ENCODE data around the gene DNAJA4.

Gene DNAJA4

DNA sequence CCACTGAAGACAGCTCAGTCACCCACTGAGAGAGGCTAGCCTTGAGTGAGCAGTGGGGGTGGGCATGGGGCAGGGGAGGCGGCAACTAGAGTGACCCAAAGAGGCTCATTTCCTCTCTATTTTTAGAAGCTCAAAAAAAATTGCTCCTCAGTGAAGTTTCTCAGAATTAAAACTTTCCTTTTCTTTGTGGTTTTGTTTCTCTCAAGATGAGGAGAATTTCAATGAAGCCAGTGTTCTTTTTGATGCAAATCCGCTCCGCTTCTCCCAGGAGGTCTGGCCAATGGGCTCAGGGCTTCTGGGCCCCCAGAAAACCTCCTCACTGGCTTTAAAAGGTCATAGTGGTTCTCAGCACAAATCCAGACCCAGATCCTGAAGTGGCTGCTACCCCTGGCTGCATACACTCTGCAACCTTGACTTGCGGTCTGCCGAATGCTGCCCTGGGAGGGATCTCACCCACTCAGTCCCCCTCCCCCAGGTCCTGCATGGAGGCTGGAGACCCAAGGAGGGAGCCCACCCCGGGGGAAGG lies 29.8 kb upstream of the DNAJA4 start, which contains the start of gene ACSBG1:
ACSBG1 (minus strand) TSS at position 51 of the 526 bp plus-strand sequence. CDS start 64 bp downstream, outside the sequence.
- no peak within 1 kb of the TSS for H3K4ac ChIP-seq (ENCODE audit: low read length)
- peak within 1 kb of the TSS; percentile 11 for H2BK120ac ChIP-seq (ENCODE audit: low read depth, low read length)
- no peaks in the 10 kb centered on the region for H3K9me3 ChIP-seq (replicated peaks in 1 of 2; ENCODE audit: control insufficient read depth in 2 of 2, insufficient read depth in 1 of 2, low read depth in 1 of 2, low read length in 2 of 2)
- no peak within 1 kb of the TSS for H3K4me3 ChIP-seq (ENCODE audit: low read length in 2 of 2)
- no peaks in the 10 kb centered on the region for H3K79me1 ChIP-seq (ENCODE audit: low read depth, low read length)
- no peak within 1 kb of the TSS for H2BK5ac ChIP-seq (ENCODE audit: low read length)
- H3K23ac ChIP-seq (ENCODE audit: low read depth, low read length, poor library complexity), result no peak within 1 kb of the TSS
- no peak within 1 kb of the TSS for H3K27ac ChIP-seq (replicated peaks; ENCODE audit: low read length)
- H3K14ac ChIP-seq (ENCODE audit: low read length), result no peak within 1 kb of the TSS
- peak within 1 kb of the TSS; percentile 63 for H3K9ac ChIP-seq (ENCODE audit: low read depth, low read length, poor library complexity)
- peak within 1 kb of the TSS; percentile 44 for H3K18ac ChIP-seq (ENCODE audit: low read length)
- no peaks in the 10 kb centered on the region for H3K36me3 ChIP-seq (replicated peaks in 1 of 2; ENCODE audit: control insufficient read depth in 2 of 2, insufficient read depth in 2 of 2, low read length in 2 of 2)
- H3K4me2 ChIP-seq (ENCODE audit: insufficient read depth, low read length, poor library complexity, severe bottlenecking), result no peak within 1 kb of the TSS
- no peak within 1 kb of the TSS for H2BK12ac ChIP-seq (ENCODE audit: low read length)
- H2AK5ac ChIP-seq (ENCODE audit: low read depth, low read length), result peak within 1 kb of the TSS; percentile 46
- H4K8ac ChIP-seq (ENCODE audit: low read depth, low read length), result no peak within 1 kb of the TSS
- H2AFZ ChIP-seq (ENCODE audit: low read length), result peak within 1 kb of the TSS; percentile 74
- no CpG with 5 or more reads among the region's 6 CpGs for WGBS, 2 donors (ENCODE audit: extremely low coverage in 2 of 2, insufficient read length in 2 of 2, insufficient replicate concordance in 1 of 2)
- H4K91ac ChIP-seq (ENCODE audit: low read depth, low read length, poor library complexity), result no peak within 1 kb of the TSS
- no peak for DNase-seq (ENCODE audit: low spot score)
- H3K27me3 ChIP-seq (ENCODE audit: control insufficient read depth in 3 of 3, insufficient read depth in 3 of 3, low read depth in 1 of 3, low read length in 3 of 3), result no peaks in the 10 kb centered on the region
- H3K4me1 ChIP-seq (ENCODE audit: control insufficient read depth in 2 of 2, insufficient read depth in 1 of 2, low read depth in 1 of 2, low read length in 2 of 2), result peaks cover 4 to 13% of the 10 kb centered on the region in 2 donors
- no peak within 1 kb of the TSS for H2BK15ac ChIP-seq (ENCODE audit: low read length)

DNA sequence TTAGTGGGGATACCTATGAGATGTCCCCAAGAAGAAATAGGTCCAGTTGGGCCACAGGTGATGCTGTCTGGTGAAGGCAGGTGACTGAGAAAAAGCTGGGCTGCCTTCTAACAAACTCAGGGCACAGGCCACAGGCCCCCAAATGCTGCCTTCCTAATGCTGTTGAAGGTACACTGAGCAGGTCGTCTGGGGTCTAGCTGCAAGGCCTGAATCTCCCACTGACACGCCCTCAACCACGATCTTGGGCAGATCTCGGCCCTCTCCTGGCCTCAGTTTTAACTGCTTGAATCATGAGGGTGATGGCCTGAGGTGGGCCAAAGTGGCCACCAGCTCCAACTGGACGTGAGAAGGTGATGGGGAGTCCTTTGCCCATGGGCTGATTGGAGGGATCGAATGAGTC lies 27.9 kb upstream of the DNAJA4 start:
- Histone ChIP-seq H3K9ac (ENCODE audit: low read depth, low read length, poor library complexity) (no peak overlapping the region), H3K4ac (ENCODE audit: low read length) (no peak overlapping the region), H4K8ac (ENCODE audit: low read depth, low read length) (no peak overlapping the region), H2BK15ac (ENCODE audit: low read length) (no peak overlapping the region), H3K27me3 (ENCODE audit: control insufficient read depth in 3 of 3, insufficient read depth in 3 of 3, low read depth in 1 of 3, low read length in 3 of 3) (no peaks in the 10 kb centered on the region), H4K91ac (ENCODE audit: low read depth, low read length, poor library complexity) (no peak overlapping the region), H3K23ac (ENCODE audit: low read depth, low read length, poor library complexity) (no peak overlapping the region), H2BK120ac (ENCODE audit: low read depth, low read length) (no peak overlapping the region), H3K36me3 (replicated peaks in 1 of 2; ENCODE audit: control insufficient read depth in 2 of 2, insufficient read depth in 2 of 2, low read length in 2 of 2) (no peaks in the 10 kb centered on the region), H3K4me1 (ENCODE audit: control insufficient read depth in 2 of 2, insufficient read depth in 1 of 2, low read depth in 1 of 2, low read length in 2 of 2) (peaks cover 4 to 13% of the 10 kb centered on the region in 2 donors), H3K9me3 (replicated peaks in 1 of 2; ENCODE audit: control insufficient read depth in 2 of 2, insufficient read depth in 1 of 2, low read depth in 1 of 2, low read length in 2 of 2) (no peaks in the 10 kb centered on the region), H3K4me2 (ENCODE audit: insufficient read depth, low read length, poor library complexity, severe bottlenecking) (no peak overlapping the region), H2BK12ac (ENCODE audit: low read length) (no peak overlapping the region), H3K4me3 (ENCODE audit: low read length in 2 of 2) (no peak overlapping the region), H3K27ac (replicated peaks; ENCODE audit: low read length) (no peak overlapping the region), H3K14ac (ENCODE audit: low read length) (no peak overlapping the region), H2AFZ (ENCODE audit: low read length) (no peak overlapping the region), H2AK5ac (ENCODE audit: low read depth, low read length) (no peak overlapping the region), H3K79me1 (ENCODE audit: low read depth, low read length) (no peaks in the 10 kb centered on the region), H3K18ac (ENCODE audit: low read length) (no peak overlapping the region), H2BK5ac (ENCODE audit: low read length) (no peak overlapping the region)
- no CpG with 5 or more reads among the region's 6 CpGs for whole genome bisulfite sequencing, 2 donors (ENCODE audit: extremely low coverage in 2 of 2, insufficient read length in 2 of 2, insufficient replicate concordance in 1 of 2)
- DNase-seq (ENCODE audit: low spot score), result no peak

DNA sequence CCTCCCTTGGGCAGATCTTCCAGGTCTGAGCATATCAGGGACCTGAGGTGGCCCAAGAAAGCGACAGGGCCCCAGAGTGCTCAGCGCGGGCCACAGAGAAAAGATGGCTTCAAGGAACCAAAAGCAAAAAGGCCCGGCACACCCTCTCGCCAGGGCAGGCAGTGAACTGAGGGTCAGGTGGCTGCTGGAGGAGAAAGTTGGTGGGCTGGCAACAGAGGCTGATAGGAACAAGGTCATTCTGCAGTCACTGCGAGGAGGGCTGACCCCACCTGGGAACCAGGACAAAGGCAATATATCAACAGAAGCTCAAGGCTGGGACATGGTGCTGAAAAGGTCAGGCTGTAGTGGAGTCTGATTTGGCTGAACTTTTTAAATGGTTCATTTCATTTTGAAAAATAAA lies 27.2 kb upstream of the DNAJA4 start:
- Histone ChIP-seq H3K23ac (ENCODE audit: low read depth, low read length, poor library complexity) (no peak overlapping the region), H2AK5ac (ENCODE audit: low read depth, low read length) (no peak overlapping the region), H3K4me1 (ENCODE audit: control insufficient read depth in 2 of 2, insufficient read depth in 1 of 2, low read depth in 1 of 2, low read length in 2 of 2) (peaks cover 4 to 13% of the 10 kb centered on the region in 2 donors), H3K4me2 (ENCODE audit: insufficient read depth, low read length, poor library complexity, severe bottlenecking) (no peak overlapping the region), H2BK5ac (ENCODE audit: low read length) (no peak overlapping the region), H3K79me1 (ENCODE audit: low read depth, low read length) (no peaks in the 10 kb centered on the region), H2AFZ (ENCODE audit: low read length) (no peak overlapping the region), H2BK120ac (ENCODE audit: low read depth, low read length) (no peak overlapping the region), H4K91ac (ENCODE audit: low read depth, low read length, poor library complexity) (no peak overlapping the region), H3K9me3 (replicated peaks in 1 of 2; ENCODE audit: control insufficient read depth in 2 of 2, insufficient read depth in 1 of 2, low read depth in 1 of 2, low read length in 2 of 2) (no peaks in the 10 kb centered on the region), H3K14ac (ENCODE audit: low read length) (no peak overlapping the region), H3K27ac (replicated peaks; ENCODE audit: low read length) (no peak overlapping the region), H2BK12ac (ENCODE audit: low read length) (no peak overlapping the region), H3K36me3 (replicated peaks in 1 of 2; ENCODE audit: control insufficient read depth in 2 of 2, insufficient read depth in 2 of 2, low read length in 2 of 2) (no peaks in the 10 kb centered on the region), H3K4me3 (ENCODE audit: low read length in 2 of 2) (no peak overlapping the region), H3K9ac (ENCODE audit: low read depth, low read length, poor library complexity) (no peak overlapping the region), H2BK15ac (ENCODE audit: low read length) (no peak overlapping the region), H3K27me3 (ENCODE audit: control insufficient read depth in 3 of 3, insufficient read depth in 3 of 3, low read depth in 1 of 3, low read length in 3 of 3) (no peaks in the 10 kb centered on the region), H3K18ac (ENCODE audit: low read length) (no peak overlapping the region), H3K4ac (ENCODE audit: low read length) (no peak overlapping the region), H4K8ac (ENCODE audit: low read depth, low read length) (no peak overlapping the region)
- DNase-seq (ENCODE audit: low spot score), result no peak
- no CpG with 5 or more reads among the region's 6 CpGs for WGBS, 2 donors (ENCODE audit: extremely low coverage in 2 of 2, insufficient read length in 2 of 2, insufficient replicate concordance in 1 of 2)

DNA sequence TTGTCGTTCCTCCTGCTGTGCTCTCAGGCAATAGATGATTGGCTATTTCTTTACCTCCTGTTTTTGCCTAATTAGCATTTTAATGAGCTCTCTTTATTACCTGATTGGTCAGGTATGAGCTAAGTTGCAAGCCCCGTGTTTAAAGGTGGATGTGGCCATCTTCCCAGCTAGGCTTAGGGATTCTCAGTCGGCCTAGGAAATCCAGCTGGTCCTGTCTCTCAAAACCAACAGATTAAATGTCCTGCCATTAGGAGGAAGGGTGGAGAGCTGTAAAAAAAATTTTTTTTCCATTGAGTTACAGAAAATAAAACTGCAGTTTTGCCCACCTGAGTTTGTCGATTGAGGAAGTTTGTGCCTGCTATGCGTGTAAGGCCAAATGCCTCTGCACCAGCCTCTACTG lies 24.6 kb upstream of the DNAJA4 start:
- Histone ChIP-seq H2BK120ac (ENCODE audit: low read depth, low read length) (no peak overlapping the region), H3K9ac (ENCODE audit: low read depth, low read length, poor library complexity) (no peak overlapping the region)

More for the DNA sequence above, 24.6 kb upstream of the DNAJA4 start:
- Histone ChIP-seq H3K36me3 (replicated peaks in 1 of 2; ENCODE audit: control insufficient read depth in 2 of 2, insufficient read depth in 2 of 2, low read length in 2 of 2) (no peaks in the 10 kb centered on the region), H3K4me3 (ENCODE audit: low read length in 2 of 2) (no peak overlapping the region), H4K91ac (ENCODE audit: low read depth, low read length, poor library complexity) (no peak overlapping the region), H2AFZ (ENCODE audit: low read length) (no peak overlapping the region), H3K27ac (replicated peaks; ENCODE audit: low read length) (no peak overlapping the region), H3K4ac (ENCODE audit: low read length) (no peak overlapping the region), H3K18ac (ENCODE audit: low read length) (no peak overlapping the region), H4K8ac (ENCODE audit: low read depth, low read length) (no peak overlapping the region), H3K4me2 (ENCODE audit: insufficient read depth, low read length, poor library complexity, severe bottlenecking) (no peak overlapping the region), H2BK12ac (ENCODE audit: low read length) (no peak overlapping the region), H3K9me3 (replicated peaks in 1 of 2; ENCODE audit: control insufficient read depth in 2 of 2, insufficient read depth in 1 of 2, low read depth in 1 of 2, low read length in 2 of 2) (no peaks in the 10 kb centered on the region), H3K14ac (ENCODE audit: low read length) (no peak overlapping the region), H3K27me3 (ENCODE audit: control insufficient read depth in 3 of 3, insufficient read depth in 3 of 3, low read depth in 1 of 3, low read length in 3 of 3) (no peaks in the 10 kb centered on the region), H2BK5ac (ENCODE audit: low read length) (no peak overlapping the region), H3K23ac (ENCODE audit: low read depth, low read length, poor library complexity) (no peak overlapping the region), H2AK5ac (ENCODE audit: low read depth, low read length) (no peak overlapping the region), H2BK15ac (ENCODE audit: low read length) (no peak overlapping the region), H3K4me1 (ENCODE audit: control insufficient read depth in 2 of 2, insufficient read depth in 1 of 2, low read depth in 1 of 2, low read length in 2 of 2) (peaks cover 4 to 12% of the 10 kb centered on the region in 2 donors), H3K79me1 (ENCODE audit: low read depth, low read length) (no peaks in the 10 kb centered on the region)
- no peak for DNase-seq (ENCODE audit: low spot score)
- no CpG with 5 or more reads among the region's 5 CpGs for WGBS, 2 donors (ENCODE audit: extremely low coverage in 2 of 2, insufficient read length in 2 of 2, insufficient replicate concordance in 1 of 2)

Measured in neuronal stem cell (in vitro differentiated cells).